GM12891 (cell line): Measurements from ENCODE around the gene EYS.

Source experiments
- DNase-seq: peaks from one replicate; pipeline ENCODE4 v3.0.0; 2011; ENCODE audit warnings: low spot score; ENCODE audit not compliant: insufficient read length
- FAIRE-seq: peaks from 2 replicates; lab custom pipeline; 2011; peaks lifted over from hg19 to GRCh38; lab: Jason Lieb, UNC
- PAX5 ChIP-seq: IDR thresholded peaks from 2 replicates; pipeline ENCODE4 v1.6.1; 2011; ENCODE audit warnings: low read length, moderate library complexity, mild to moderate bottlenecking; ENCODE audit not compliant: insufficient read depth, severe bottlenecking
- POLR2A ChIP-seq: IDR thresholded peaks from 2 replicates; pipeline ENCODE4 v1.6.1; 2011; ENCODE audit warnings: low read depth, low read length, control low read depth
- POLR2AphosphoS5 ChIP-seq: IDR thresholded peaks from 2 replicates; pipeline ENCODE4 v1.6.1; 2011; ENCODE audit warnings: low read depth, low read length, control low read depth
- POU2F2 ChIP-seq: IDR thresholded peaks from 2 replicates; pipeline ENCODE4 v1.6.1; 2011; ENCODE audit warnings: low read depth, mild to moderate bottlenecking, control low read depth, low read length, moderate library complexity
- SPI1 ChIP-seq: IDR thresholded peaks from 2 replicates; pipeline ENCODE4 v1.6.1; 2011; ENCODE audit warnings: low read depth, low read length, control low read depth
- TAF1 ChIP-seq: IDR thresholded peaks from 2 replicates; pipeline ENCODE4 v1.6.1; 2011; ENCODE audit warnings: low read depth, low read length, control low read depth

Gene EYS

DNA sequence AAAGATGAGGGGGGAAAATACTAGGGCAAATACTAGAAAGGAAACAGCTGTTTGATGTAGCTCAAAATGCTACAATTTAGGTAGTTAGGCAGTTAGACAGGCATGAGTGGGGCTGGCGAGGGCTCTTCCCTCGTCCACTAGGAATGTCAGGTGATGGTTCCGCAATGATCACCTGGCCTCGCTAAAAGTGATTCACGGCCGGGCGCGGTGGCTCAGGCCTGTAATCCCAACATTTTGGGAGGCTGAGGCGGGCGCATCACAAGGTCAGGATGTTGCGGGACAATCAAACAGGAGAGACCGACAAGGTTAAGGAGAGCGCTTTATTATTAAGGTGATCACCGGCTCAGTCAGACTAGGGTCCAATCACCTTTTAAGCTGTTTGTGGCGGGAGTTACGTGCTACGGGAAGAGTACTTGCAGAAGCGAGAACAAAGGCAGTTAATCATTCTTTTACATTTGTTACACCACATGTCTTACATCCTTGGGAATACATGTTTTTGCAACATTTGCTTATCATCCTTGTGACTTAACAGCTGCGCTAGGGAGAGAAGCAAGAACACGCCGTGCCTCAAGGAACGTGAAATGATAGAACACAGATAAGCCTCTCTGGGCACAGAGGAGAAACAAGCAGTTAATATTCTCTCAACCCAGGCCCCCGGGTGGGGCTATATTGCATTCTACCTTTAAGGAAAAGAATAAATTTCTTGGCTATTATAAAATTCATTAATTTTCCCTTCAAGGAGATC lies 1025.4 kb downstream of the EYS start:
- FAIRE-seq (no peak), DNase-seq (no peak)
- TF ChIP-seq TAF1 (no peak), POLR2A (no peak), PAX5 (no peak), POLR2AphosphoS5 (no peak), POU2F2 (no peak), SPI1 (no peak)

DNA sequence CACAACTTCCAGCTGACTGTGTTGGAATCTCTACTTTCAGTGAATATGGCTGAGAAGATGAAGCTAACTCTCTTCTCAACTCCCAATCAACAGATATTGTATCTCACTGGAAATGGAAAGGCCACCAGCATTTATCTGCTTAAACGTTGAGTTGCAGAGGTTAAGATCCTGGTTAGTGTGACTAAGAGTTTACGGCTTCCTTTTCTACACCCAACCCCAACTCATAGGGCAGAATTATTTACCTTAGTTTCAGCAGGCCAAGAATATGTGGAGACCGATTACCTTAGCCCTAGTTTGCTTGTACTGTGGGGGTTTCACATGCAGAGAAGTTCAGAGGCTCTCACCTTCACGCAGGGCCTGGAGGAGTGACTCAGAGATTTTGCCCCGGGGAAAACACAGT lies 1026.6 kb downstream of the EYS start:
- no peak for DNase-seq
- no peak for TF ChIP-seq SPI1
- no peak for FAIRE-seq

DNA sequence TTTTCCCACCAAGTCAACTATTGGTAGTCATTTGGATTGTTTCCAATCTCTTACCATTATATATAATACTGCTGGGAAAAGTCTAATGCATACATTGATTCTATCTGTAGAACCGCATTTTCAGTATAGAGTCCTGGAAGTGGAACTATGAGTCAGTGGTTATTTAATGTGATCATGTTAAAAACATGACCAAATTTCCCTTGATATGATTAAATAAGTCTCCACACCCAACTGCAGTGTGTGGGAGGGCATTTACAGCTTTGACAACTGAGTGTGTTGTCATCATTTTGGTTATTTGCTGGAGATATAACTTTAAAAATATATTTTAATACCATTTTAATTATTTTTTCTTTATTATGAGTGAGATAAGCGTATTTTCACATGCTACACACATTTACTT lies 1027.6 kb downstream of the EYS start:
- no peak for FAIRE-seq
- TF ChIP-seq TAF1: no peak
- TF ChIP-seq SPI1: no peak
- TF ChIP-seq POLR2A: no peak
- no peak for TF ChIP-seq POU2F2
- TF ChIP-seq PAX5: no peak
- TF ChIP-seq POLR2AphosphoS5: no peak
- DNase-seq: no peak

DNA sequence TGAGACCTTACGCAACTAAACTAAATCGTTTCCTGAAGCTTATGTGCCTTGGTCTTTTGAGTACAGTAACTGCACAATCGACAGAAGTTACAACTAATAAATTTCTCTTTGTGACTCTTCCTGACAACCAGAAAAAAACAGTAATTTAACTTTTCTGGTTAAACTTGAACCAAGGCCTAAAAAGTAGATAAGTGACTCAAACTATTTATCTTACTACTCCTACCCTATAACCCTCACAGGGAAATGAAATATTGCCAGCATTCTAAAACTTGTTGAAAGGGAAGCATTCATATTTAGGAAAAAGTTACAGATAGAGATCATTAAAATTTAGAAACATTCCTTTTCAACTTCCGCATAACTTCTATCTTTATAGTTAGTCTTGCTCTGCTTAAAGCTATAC lies 1034.4 kb downstream of the EYS start:
- TF ChIP-seq SPI1: no peak
- no peak for TF ChIP-seq POLR2AphosphoS5
- TF ChIP-seq POLR2A: no peak
- no peak for TF ChIP-seq POU2F2
- TF ChIP-seq TAF1: no peak
- no peak for TF ChIP-seq PAX5
- no peak for DNase-seq
- no peak for FAIRE-seq

DNA sequence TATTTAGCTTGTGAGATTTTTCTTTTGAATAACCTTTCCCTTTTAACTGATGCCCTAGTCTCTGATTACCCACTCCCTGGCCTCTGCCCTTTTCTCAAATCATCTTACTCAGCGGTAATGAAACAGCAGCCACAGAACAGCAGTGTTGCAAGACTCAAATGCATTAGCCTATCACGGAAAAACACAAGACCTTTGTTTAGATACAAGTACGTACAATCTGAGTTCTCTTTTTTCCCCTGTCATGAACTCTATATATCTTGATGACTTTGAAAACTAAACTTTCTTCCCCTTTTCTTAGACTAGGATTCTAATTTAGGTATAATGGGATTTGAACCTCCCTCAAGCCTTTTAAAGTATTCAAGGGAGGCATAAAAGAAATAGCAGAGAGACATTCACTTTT lies 1034.9 kb downstream of the EYS start:
- FAIRE-seq (no peak), DNase-seq (no peak)
- TF ChIP-seq SPI1 (no peak), TAF1 (no peak), PAX5 (no peak), POLR2AphosphoS5 (no peak), POU2F2 (no peak), POLR2A (no peak)

DNA sequence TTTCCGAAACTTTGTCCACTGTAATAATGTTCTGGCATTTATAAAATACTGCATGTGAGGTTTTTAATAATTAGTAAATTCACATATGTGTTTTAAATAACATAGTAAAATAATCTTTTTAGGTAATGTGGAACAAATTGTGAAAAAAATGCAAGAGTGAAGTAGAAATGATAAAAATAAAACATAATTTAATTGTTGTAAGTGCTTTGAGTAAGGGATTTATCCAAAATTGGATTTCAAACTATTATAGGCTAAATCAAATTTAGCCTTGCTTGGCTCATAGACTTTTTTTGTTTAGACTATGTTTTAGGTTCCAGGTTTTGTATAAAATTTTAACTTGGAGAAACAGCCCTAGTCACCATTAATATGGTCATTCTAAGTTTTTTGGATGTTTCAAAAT lies 1041.9 kb downstream of the EYS start:
- no peak for DNase-seq
- FAIRE-seq: no peak
- TF ChIP-seq POLR2A (no peak), TAF1 (no peak), SPI1 (no peak), POU2F2 (no peak), POLR2AphosphoS5 (no peak), PAX5 (no peak)

DNA sequence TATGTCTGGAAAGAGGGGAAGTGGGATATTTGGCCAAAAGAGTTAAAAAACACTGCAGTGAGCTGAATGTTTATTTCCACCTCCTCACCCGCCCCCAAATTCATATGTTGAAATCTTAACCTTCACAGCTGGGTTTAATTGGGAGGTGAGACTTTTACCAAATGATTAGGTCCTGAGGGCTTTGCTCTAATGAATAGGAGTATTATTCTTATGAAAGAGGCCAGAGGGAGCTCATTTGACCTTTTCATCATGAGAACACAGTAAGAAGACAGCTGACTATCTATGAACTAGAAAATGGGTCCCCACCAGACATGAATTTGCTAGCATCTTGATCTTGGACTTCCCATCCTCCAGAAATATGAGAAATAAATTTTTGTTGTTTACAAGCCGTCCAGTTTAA lies 1042.5 kb downstream of the EYS start:
- no peak for FAIRE-seq
- TF ChIP-seq POU2F2 (no peak), POLR2A (no peak)
- DNase-seq: no peak

DNA sequence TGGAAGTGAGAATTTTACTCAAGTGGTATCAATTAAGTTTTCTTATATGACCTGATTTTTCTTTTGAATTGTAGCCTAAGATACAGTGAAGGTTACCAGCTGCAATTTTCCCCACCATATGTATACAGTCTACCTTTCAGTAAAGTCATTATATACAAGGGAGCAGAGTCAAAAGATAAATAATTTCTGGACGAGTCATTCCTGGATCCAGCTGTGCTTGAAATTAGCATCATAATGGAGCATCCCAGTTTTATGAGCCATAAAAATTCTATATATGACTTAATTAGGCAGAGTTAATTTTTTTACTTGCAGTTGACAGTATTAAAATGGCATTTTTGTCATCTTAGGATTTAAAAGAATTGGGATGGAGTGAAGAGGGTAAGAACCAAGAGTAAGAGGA lies 1063.0 kb downstream of the EYS start:
- TF ChIP-seq POU2F2: no peak
- no peak for TF ChIP-seq SPI1
- no peak for DNase-seq
- no peak for FAIRE-seq

DNA sequence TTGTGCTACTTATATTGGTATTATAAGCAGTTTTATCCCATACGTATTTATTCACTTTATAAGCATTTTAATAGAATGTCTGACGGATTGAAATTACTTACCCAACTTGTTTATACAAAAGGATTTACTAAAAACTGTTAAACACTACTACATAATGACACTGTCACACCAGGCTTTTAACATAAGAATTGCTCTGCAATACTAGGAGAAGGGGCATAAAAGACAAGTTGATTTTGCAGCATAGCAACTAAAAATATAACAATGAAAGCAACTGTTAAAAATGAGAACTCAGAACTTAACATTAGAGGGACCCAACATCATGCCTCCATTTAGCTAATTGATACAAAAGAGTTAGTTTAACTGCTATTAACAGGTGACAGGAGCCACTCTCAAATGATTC lies 1076.1 kb downstream of the EYS start:
- TF ChIP-seq POLR2AphosphoS5 (no peak), PAX5 (no peak), POLR2A (no peak), POU2F2 (no peak), TAF1 (no peak), SPI1 (no peak)
- no peak for DNase-seq
- no peak for FAIRE-seq

DNA sequence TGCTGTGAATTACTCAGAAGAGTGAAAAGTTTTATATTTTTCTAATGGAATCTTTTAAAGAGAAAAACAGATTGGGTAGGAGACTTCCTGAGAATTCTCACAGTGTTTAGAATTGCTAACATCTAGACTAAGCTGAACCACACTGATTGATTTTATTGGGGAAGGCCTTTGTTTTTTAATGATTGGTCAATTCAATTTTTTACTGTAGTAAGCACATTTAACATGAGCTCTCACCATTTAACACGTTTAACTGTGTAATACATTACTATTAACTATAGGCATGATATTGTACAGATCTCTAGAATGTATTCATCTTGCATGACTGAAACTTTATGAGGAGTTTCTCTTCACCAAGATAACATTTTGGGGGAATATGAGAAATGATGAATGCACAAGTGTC lies 1084.1 kb downstream of the EYS start:
- TF ChIP-seq TAF1: no peak
- DNase-seq: no peak
- FAIRE-seq: no peak

DNA sequence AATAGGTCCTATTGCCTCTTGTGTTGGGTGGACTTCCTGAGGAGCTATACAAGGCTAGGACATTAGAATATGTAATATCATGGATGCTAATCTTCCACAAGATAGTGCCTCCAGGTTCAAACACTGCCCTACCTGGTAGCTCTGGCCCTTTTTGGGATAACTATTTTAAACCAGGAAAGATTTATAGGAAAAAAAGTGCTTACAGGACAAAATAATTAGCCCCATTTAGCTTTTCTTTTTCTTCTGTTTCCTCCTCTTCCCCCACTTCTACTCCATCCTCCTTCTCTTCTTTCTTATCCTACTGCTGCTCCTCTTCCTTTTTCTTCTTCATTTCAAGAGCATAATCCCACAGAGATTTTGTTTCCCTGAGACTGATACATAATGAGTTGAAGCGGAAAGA lies 1104.0 kb downstream of the EYS start:
- no peak for TF ChIP-seq POLR2A
- no peak for TF ChIP-seq SPI1
- no peak for TF ChIP-seq POLR2AphosphoS5
- TF ChIP-seq TAF1: no peak
- no peak for TF ChIP-seq POU2F2
- no peak for TF ChIP-seq PAX5
- FAIRE-seq: no peak

More for the DNA sequence above, 1104.0 kb downstream of the EYS start:
- DNase-seq: no peak
